Measurements from ENCODE around the gene FHIT. TPM values are rescaled to one million over a fixed set of nuclear protein-coding genes. Genes with fewer than 3 reads are reported as not detected.

Gene FHIT
- total and polyA plus RNA-seq, 8 donors: 1.8 to 10.6 (median 7.1) TPM

DNA sequence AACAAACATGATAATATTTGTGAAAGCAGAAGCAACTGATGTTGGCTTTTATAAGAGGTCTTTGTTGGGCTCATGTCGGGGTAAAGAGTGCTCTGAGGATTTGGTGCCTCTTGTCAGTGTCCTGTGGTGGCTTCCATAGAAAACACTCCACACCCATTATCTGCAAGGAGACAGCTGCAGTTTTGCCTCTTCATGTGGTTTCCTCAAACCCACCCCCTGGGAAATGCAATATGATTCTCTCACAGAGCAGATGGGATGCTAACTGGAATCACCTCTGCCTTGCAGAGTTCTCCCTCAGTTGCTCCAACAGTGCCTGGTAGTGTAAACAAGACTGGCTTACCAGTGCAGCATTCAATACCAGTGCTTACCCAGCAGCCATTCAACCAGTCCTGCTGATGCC is 1430.0 kb downstream of the FHIT start:
- DNase-seq: no peak
- no peak overlapping the region for H3K4me3 ChIP-seq
- 55 to 76% (median 68%) methylated on average over 1 of the region's 1 CpG for WGBS, 5 donors
- no peak overlapping the region for H3K27ac ChIP-seq
- intact Hi-C loops (cut with DNase I; ENCODE audit: low total_unique reads): no loop called here
- H3K36me3 ChIP-seq: no peaks in the 10 kb centered on the region
- H3K4me1 ChIP-seq: peaks cover 0 to 16% (median 5%) of the 10 kb centered on the region in 4 donors
- no peaks in the 10 kb centered on the region for H3K9me3 ChIP-seq
- no peak for TF ChIP-seq POLR2A (IDR thresholded peaks at IDR 0.05)
- no peak for TF ChIP-seq POLR2AphosphoS5 (IDR thresholded peaks at IDR 0.05)
- TF ChIP-seq, protein P1, sequence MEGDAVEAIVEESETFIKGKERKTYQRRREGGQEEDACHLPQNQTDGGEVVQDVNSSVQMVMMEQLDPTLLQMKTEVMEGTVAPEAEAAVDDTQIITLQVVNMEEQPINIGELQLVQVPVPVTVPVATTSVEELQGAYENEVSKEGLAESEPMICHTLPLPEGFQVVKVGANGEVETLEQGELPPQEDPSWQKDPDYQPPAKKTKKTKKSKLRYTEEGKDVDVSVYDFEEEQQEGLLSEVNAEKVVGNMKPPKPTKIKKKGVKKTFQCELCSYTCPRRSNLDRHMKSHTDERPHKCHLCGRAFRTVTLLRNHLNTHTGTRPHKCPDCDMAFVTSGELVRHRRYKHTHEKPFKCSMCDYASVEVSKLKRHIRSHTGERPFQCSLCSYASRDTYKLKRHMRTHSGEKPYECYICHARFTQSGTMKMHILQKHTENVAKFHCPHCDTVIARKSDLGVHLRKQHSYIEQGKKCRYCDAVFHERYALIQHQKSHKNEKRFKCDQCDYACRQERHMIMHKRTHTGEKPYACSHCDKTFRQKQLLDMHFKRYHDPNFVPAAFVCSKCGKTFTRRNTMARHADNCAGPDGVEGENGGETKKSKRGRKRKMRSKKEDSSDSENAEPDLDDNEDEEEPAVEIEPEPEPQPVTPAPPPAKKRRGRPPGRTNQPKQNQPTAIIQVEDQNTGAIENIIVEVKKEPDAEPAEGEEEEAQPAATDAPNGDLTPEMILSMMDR (IDR thresholded peaks at IDR 0.05): no peak
- no peak for TF ChIP-seq EP300 (IDR thresholded peaks at IDR 0.05)
- no peaks in the 10 kb centered on the region for H3K27me3 ChIP-seq

DNA sequence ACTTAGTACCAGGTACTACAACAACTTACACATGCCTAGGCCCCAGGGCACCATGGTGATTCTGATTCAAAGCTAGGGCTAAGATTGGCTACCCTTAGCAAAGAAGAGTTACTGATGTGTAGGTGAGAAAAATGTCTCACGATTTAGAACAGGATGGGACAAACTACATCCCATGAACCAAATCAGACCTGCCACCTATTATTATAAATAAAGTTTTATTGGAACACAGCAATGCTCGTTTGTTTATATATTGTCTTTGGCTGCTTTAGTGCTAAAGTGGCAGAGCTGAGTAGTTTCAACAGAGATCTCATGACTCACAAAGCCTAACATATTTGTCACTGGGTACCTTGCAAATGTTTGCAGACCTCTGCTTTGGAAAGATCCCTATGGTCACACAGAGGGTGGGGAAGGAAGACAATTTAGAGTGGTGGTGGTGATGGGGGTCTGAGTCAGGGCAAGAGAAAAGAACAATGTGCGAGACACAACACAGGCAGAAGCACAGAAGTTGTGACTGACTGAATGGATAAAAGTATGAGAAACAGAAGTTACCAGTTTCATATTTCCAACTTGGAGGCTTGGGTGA is 1430.8 kb downstream of the FHIT start:
- DNase-seq: no peak
- 83 to 90% (median 87%) methylated on average over 3 of the region's 3 CpGs for WGBS, 5 donors
- H3K27ac ChIP-seq: no peak overlapping the region
- H3K36me3 ChIP-seq: no peaks in the 10 kb centered on the region
- H3K4me3 ChIP-seq: no peak overlapping the region
- H3K4me1 ChIP-seq: peaks cover 0 to 16% (median 5%) of the 10 kb centered on the region in 4 donors
- H3K9me3 ChIP-seq: no peaks in the 10 kb centered on the region
- intact Hi-C loops (cut with DNase I; ENCODE audit: low total_unique reads): no loop called here
- no peaks in the 10 kb centered on the region for H3K27me3 ChIP-seq
- TF ChIP-seq POLR2AphosphoS5 (IDR thresholded peaks at IDR 0.05) (no peak), EP300 (IDR thresholded peaks at IDR 0.05) (no peak), POLR2A (IDR thresholded peaks at IDR 0.05) (no peak)
- TF ChIP-seq, protein P1 (IDR thresholded peaks at IDR 0.05): no peak

DNA sequence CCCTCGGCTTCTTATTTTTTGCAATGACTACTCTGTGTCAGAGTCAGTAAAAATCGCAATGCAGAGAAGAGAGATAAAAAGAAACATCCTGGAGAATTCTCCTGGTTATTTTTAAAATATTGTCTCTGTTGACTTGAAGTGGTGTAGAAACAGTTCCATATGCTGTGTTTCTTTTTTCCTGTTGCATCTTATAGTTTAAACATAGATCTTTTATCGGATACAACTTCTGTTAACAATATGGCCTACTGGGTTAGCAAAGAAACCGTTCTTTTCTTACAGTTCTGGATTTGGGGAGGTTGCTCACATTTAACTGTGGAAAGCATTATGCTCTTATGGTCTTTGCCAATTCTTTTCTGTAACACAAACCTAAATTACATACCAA is 1432.3 kb downstream of the FHIT start:
- TF ChIP-seq, protein P1 (IDR thresholded peaks at IDR 0.05): no peak
- TF ChIP-seq POLR2A (IDR thresholded peaks at IDR 0.05) (no peak), EP300 (IDR thresholded peaks at IDR 0.05) (no peak), POLR2AphosphoS5 (IDR thresholded peaks at IDR 0.05) (no peak)
- no peak overlapping the region for H3K4me3 ChIP-seq
- H3K9me3 ChIP-seq: no peaks in the 10 kb centered on the region
- intact Hi-C loops (cut with DNase I; ENCODE audit: low total_unique reads): no loop called here
- WGBS, 5 donors: 77 to 88% (median 82%) methylated on average over 4 of the region's 4 CpGs
- peaks cover 0 to 16% (median 5%) of the 10 kb centered on the region in 4 donors for H3K4me1 ChIP-seq
- no peaks in the 10 kb centered on the region for H3K27me3 ChIP-seq
- peak overlapping the region in 1 of 5 donors; percentile 68 for H3K27ac ChIP-seq
- DNase-seq: no peak
- no peaks in the 10 kb centered on the region for H3K36me3 ChIP-seq

DNA sequence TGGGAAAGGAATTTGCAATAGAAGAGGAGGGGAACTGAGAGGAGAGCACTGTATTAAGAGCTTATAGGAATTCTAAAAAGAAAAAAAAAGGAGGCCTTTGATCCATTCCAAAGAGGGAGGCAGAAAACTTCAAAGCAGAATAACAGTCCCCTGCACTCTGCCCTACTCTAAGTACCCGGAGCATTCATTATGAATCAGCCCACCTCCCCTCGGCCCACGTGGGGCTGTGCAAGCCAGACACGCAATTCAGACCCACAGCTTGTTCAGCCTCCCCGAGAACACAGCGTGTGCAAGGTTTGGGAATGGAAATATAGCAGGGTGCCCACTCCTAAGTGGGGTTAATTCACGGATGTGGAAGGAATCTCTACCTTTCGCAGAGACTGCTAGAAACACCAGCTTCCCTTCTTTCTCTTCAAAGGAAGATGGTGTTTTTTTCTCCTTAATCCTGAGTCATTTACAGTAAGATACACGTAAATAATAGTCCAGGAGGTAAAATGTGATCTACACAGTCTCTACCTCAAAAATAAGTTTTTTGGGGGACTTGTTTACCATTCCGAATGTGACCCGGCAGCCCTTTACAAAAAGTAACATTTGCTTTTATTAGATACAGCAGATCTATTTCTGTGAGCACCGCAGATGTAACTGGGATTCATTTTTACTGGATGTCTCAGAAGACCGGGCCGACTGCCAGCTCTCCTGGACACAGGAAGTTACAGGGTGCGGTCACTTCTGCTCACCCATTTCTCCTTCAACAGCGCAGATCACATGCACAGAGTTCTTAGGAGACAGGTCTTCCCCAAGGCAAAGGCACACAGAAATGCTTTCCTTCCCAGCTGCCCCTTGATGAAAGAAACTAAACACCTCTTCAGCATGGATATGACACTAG is 1433.0 kb downstream of the FHIT start:
- WGBS, 5 donors: 42 to 60% (median 57%) methylated on average over 16 of the region's 16 CpGs
- Histone ChIP-seq H3K27me3 (no peaks in the 10 kb centered on the region), H3K4me1 (peaks cover 0 to 16% (median 5%) of the 10 kb centered on the region in 4 donors), H3K9me3 (no peaks in the 10 kb centered on the region), H3K27ac (peak overlapping the region in 2 of 5 donors; percentile 47 to 68), H3K36me3 (no peaks in the 10 kb centered on the region), H3K4me3 (no peak overlapping the region)
- peak; percentile 59 to 76 for DNase-seq
- intact Hi-C loops (cut with DNase I; ENCODE audit: low total_unique reads): no loop called here
- TF ChIP-seq POLR2AphosphoS5 (IDR thresholded peaks at IDR 0.05) (no peak), POLR2A (IDR thresholded peaks at IDR 0.05) (no peak), EP300 (IDR thresholded peaks at IDR 0.05) (no peak)
- TF ChIP-seq, protein P1 (IDR thresholded peaks at IDR 0.05): no peak
